HAP-1 (cell line): ENCODE data around the gene YTHDC2.
A peak's percentile ranks its signal among the peaks of the same experiment; 100 is the strongest.

Experiments used
- DNase-seq, 2 experiments: peaks; one replicate each; pipeline ENCODE4 v3.0.0-alpha.2; 2016 to 2020; ENCODE audit warnings: low spot score in 2 of 2
- H3K27me3 ChIP-seq: fragments of 250-450 bp; sonication (Bioruptor Pico); 2 replicates; pipeline ENCODE4 v1.5.1; 2020; ENCODE audit warnings: low read depth, mild to moderate bottlenecking, moderate library complexity
- H3K36me3 ChIP-seq: fragments of 250-450 bp; sonication (Bioruptor Pico); replicated peaks from 2 replicates; pipeline ENCODE4 v1.5.1; 2020; ENCODE audit warnings: mild to moderate bottlenecking
- H3K4me1 ChIP-seq: fragments of 250-450 bp; sonication (Bioruptor Pico); 2 replicates; pipeline ENCODE4 v1.5.1; 2020; ENCODE audit warnings: mild to moderate bottlenecking
- H3K4me3 ChIP-seq: fragments of 250-450 bp; sonication (Bioruptor Pico); 2 replicates; pipeline ENCODE4 v1.5.1; 2020; ENCODE audit warnings: mild to moderate bottlenecking, moderate library complexity
- H3K9me3 ChIP-seq: fragments of 250-450 bp; sonication (Bioruptor Pico); 2 replicates; pipeline ENCODE4 v1.5.1; 2020; ENCODE audit warnings: mild to moderate bottlenecking, moderate library complexity
- in situ Hi-C: fragments of 300-500 bp; cut with MboI; formaldehyde crosslinking; loops from 3 replicates; pipeline ENCODE4 v1.14.3; 2020; ENCODE audit warnings: low sequenced_read_pairs, inconsistent platforms, mixed read lengths

Gene YTHDC2

DNA sequence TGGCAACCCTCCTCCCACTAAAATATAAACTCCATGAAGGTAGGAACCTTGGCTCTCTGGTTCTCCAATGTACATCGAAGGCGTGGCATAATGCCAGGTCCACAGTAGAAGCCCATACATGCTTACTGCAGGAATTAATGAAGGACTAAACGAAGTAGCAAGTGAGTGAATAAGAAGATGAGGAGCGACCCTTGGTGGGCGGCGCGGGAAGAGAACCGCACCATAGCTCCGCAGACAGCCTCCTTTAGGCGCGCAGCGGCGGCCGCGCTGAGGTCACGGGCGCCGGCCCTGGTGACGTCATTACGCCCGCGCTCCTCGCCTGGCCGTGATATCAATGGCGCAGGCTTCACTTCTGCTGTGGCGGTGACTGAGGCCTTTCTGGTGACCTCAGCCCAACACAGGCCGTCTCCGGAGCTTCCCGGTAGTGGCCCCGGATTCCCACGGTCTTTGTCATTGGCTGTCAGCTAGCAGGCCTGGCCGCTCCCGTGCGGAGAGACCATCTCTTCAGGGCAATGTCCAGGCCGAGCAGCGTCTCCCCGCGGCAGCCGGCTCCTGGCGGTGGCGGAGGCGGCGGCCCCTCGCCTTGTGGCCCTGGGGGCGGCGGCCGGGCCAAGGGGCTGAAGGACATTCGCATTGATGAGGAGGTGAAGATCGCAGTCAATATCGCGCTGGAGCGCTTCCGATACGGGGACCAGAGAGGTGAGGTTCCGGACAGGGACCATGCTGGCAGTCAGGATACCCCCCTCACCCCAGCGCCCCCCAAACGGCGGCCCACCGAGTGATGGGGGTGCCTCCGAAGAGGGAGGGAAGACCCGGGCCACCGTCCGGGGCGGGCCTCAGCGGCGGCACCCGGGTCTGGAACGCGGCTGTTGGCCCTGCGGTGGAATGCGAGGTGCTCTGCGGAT is at the start of gene YTHDC2:
YTHDC2 (plus strand) TSS at position 311 of the 905 bp plus-strand sequence; CDS start at position 513, 202 bp downstream.
- in situ Hi-C loops = no loop called here
- peaks cover 6% of the 10 kb centered on the region; the same call in 1 of the 2 replicates for H3K4me1 ChIP-seq
- no peaks in the 10 kb centered on the region for H3K9me3 ChIP-seq
- peaks cover 10% of the 10 kb centered on the region; the same call in 1 of the 2 replicates for H3K36me3 ChIP-seq
- peak within 1 kb of the TSS; percentile 70 for H3K4me3 ChIP-seq
- peak; percentile 80 to 90 for DNase-seq
- peaks cover 5% of the 10 kb centered on the region; the same call in 1 of the 2 replicates for H3K27me3 ChIP-seq

DNA sequence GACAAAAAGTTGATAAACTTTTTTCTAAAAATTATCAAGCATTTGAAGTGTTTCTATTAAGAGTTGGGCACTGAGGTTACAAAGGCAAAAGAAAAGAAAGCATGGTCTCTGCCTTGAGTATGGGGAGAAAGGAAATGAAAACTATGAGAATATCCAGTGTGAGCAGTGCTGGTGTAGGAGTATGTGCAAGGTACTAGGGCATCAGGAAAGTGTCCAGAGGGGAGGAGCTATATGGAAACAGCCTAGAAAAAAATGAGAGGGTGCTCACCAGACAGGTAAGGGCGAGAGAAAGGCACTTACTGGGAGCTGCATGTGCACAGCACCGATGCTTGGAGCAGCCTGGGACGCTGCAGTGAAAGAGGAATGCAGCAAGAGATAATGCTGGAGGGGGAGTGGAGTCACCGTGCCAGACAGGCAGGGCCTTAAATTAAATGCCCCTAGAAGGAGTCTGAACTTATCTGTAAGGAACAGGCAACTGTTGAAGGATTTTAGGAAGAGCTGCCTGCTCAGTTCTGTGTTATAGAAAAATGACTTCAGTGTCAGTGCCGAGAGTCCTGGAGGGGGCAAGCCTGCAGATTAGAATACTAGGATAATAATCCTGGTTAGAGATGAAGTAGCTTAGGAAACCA is 39.3 kb upstream of the YTHDC2 start:
- Histone ChIP-seq H3K4me1 (no peaks in the 10 kb centered on the region), H3K4me3 (no peak overlapping the region), H3K27me3 (no peaks in the 10 kb centered on the region), H3K9me3 (no peaks in the 10 kb centered on the region; the same call in 1 of the 2 replicates), H3K36me3 (no peaks in the 10 kb centered on the region)
- DNase-seq = no peak
- in situ Hi-C loops = no loop called here

DNA sequence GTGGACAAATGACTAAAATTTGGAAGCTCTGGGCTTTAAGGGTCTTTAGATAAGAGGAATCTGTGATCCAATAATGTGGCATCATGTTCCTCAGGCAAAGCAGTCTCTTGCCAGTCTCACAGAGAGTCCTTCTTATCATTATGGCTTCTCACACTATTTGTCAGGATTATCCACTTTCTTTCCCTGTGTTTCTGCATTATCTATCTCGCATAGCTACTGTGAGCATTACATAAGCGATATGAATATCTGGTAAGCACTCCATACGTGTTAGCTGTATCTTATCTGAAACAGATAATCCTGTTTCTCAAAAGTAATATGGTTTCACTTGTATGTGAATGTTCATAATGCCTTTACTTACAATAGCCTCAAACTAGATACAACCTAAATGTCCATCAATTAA is 34.8 kb upstream of the YTHDC2 start:
- no peak overlapping the region for H3K4me3 ChIP-seq
- H3K4me1 ChIP-seq = no peaks in the 10 kb centered on the region
- H3K9me3 ChIP-seq = no peaks in the 10 kb centered on the region
- H3K27me3 ChIP-seq = no peaks in the 10 kb centered on the region
- no peak for DNase-seq
- H3K36me3 ChIP-seq = no peaks in the 10 kb centered on the region
- in situ Hi-C loops = no loop called here

DNA sequence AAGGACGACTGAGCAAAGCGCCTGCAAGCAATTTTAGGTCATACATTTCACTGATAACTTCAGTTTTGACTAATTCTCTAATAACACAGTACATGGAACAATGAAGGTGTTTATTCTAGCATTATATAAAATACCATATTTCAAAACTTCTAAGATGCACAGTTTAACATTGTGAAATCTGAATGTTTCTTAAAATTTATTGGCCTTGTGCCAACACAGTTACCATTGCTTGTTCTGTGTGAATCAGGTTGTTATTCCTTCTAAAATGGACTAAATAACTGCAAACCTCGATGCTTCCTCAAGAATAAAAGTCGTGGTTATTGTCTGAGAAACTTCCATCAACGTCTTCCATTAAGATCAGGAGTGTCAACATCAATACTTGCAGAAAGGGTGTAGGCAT is 33.3 kb upstream of the YTHDC2 start:
- Histone ChIP-seq H3K9me3 (no peaks in the 10 kb centered on the region), H3K4me3 (no peak overlapping the region), H3K4me1 (no peaks in the 10 kb centered on the region), H3K36me3 (no peaks in the 10 kb centered on the region), H3K27me3 (no peaks in the 10 kb centered on the region)
- no peak for DNase-seq
- in situ Hi-C loops = no loop called here

DNA sequence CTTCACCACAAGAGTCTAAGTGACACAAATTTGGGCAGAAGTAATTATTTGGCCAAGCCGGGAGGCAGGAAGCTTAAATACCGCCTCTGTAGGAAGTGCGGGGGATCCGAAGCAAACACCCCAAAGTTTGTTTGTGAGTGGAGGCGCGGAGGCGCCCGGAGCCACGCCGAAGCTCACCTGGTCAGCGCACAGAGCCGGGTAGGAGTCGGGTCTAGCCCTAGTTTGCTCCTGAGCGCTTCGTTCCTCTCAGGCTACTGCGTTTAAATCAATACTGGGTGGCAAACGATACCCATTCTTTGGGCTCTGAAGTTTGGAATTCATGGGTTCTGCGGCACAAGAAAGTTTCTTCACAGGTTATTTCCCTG is 26.1 kb upstream of the YTHDC2 start:
- peak overlapping the region; percentile 55 for H3K4me3 ChIP-seq
- H3K9me3 ChIP-seq = peaks cover 8% of the 10 kb centered on the region
- in situ Hi-C loops = no loop called here
- H3K4me1 ChIP-seq = peaks cover 6% of the 10 kb centered on the region; the same call in 1 of the 2 replicates
- H3K27me3 ChIP-seq = no peaks in the 10 kb centered on the region
- H3K36me3 ChIP-seq = no peaks in the 10 kb centered on the region
- no peak for DNase-seq

DNA sequence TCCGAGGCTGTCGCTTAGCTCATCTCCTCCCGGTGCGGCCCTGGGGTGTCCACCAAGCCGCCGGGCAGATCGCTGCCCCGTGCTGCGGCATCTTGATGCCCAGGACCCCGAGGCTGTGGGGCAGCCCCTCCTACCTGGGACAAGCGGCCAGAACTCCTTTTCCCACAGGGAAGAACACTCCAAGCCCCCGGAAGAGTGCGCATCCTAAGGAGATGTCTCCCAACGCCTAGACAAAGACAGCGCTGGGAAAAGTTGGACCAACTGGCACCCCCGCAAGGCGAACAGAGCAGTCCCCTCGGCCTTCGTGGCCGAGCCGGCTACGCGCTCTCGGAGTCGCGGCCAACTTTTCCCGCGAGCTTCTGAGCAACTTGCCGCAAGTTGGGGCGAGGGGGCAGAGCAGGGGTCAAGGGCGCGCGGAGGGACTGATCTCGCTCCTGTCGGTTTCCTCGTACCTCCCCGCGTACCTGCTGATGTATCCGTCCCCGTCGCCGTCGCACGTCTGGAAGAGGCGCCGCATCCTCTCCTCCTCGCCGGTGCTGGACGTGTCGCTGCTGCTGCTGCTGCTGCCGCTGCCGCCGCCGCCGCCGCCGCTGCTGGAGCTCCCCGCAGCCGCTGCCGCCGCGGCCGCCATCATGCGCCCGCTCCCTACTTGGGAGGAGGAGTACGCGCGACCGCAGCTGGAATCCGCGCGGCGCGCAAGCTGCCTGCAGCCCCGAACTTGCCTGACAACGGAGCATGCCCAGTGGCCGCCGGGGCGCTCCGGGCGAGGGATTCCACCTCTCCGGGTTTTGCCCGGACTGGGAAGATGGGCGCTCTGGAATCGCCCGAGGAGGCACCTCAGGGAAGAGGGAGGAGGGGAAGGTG is 25.5 kb upstream of the YTHDC2 start, which contains the start of gene MCC:
MCC (minus strand) TSS at position 673 of the 864 bp plus-strand sequence.
- Histone ChIP-seq H3K36me3 (no peaks in the 10 kb centered on the region), H3K27me3 (no peaks in the 10 kb centered on the region), H3K4me3 (peak within 1 kb of the TSS; percentile 55), H3K4me1 (peaks cover 6% of the 10 kb centered on the region; the same call in 1 of the 2 replicates), H3K9me3 (peaks cover 8% of the 10 kb centered on the region)
- DNase-seq = peak; percentile 56 to 89
- in situ Hi-C loops = no loop called here

DNA sequence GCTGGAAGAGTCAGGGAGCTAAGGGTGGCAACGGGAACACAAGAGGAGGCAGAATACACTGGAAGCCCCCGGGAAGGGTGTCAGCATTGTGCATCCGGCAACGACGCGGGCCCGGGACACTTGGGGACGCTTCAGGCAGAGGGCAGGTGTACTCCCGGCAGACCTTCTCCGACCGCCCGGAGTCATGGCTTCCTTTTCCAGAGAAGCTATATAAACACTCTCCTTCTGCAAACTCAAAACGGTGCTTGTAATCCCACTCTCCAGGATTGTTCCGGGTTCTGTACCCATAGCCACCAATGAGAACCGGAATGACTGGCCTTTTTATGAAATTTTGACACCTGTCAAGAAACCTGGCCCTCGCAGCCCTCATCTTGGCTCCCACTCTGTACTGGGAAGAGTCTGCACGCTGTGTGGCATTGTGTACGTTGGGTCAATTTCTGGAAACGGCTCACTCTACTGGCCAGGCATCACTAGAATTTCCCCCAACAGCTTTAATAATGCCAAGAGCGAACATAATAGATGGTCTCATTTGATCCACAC is 24.8 kb upstream of the YTHDC2 start:
- no peak for DNase-seq
- H3K4me1 ChIP-seq = peaks cover 6% of the 10 kb centered on the region; the same call in 1 of the 2 replicates
- H3K9me3 ChIP-seq = peaks cover 8% of the 10 kb centered on the region
- H3K36me3 ChIP-seq = no peaks in the 10 kb centered on the region
- H3K27me3 ChIP-seq = no peaks in the 10 kb centered on the region
- in situ Hi-C loops = no loop called here
- H3K4me3 ChIP-seq = peak overlapping the region; percentile 55

DNA sequence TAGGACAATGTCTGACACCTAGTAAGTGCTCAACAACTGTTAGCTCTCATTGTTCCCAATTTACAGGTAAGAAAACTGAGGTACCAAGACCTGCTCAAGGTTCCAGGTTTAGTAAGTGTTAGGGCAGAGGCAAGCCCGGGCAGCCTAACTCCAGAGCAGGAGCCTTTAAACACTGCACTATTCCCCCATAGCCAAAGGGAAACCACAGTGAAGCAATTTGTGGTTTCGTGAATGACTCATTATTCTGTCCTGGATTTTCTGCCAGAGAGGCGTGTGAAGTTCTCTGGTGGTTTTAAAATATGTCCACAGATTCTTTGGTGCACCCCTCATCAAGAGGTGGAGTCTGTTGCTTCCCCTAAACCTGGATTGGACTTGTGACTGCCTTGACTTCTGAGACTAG is 24.2 kb upstream of the YTHDC2 start:
- no peak for DNase-seq
- in situ Hi-C loops = no loop called here

DNA sequence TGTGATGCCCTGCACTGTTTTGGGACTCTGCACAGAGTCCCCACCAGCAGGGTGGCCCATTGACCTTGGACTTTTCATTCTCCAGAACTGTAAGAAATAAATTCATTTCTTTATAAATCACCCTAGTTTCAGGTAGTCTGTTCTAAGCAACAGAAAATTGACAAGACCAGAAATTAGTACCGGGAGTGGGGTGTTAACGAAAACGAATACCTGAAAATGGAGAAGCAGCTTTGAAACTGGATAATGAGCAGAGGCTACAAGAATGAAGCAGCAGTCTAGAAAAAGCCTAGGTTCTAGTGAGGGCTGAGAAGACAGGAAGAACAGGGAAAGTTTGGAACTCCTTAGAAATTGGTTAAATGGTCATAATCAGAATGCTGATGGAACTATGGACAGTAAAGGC is 23.2 kb upstream of the YTHDC2 start:
- in situ Hi-C loops = no loop called here
- H3K4me3 ChIP-seq = no peak overlapping the region
- peaks cover 6% of the 10 kb centered on the region; the same call in 1 of the 2 replicates for H3K4me1 ChIP-seq
- H3K9me3 ChIP-seq = peaks cover 8% of the 10 kb centered on the region
- H3K36me3 ChIP-seq = no peaks in the 10 kb centered on the region
- no peak for DNase-seq
- no peaks in the 10 kb centered on the region for H3K27me3 ChIP-seq

More for the DNA sequence above, 24.2 kb upstream of the YTHDC2 start:
- H3K27me3 ChIP-seq = no peaks in the 10 kb centered on the region
- no peaks in the 10 kb centered on the region for H3K36me3 ChIP-seq
- peaks cover 8% of the 10 kb centered on the region for H3K9me3 ChIP-seq
- H3K4me1 ChIP-seq = peaks cover 6% of the 10 kb centered on the region; the same call in 1 of the 2 replicates
- H3K4me3 ChIP-seq = no peak overlapping the region

DNA sequence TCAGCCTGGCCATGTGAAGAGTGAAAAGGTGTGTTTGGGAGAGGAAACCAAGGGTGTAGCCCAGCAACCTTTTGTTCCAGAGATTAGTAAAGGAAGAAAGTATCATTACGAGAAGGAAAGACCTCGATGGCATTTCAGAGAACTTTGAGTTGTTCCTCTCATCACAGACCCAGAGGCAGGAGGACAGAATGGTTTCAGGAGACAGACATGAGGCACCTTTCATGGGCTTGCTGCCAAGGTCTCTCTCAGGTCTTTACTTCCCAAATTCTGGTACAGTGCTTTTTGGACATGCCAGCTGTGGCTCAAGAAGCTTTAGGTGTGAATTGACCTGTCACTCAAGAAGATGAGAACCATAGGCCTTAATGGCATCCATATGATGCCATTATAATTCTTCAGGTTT is 22.5 kb upstream of the YTHDC2 start:
- DNase-seq = no peak
- no peaks in the 10 kb centered on the region for H3K27me3 ChIP-seq
- H3K4me3 ChIP-seq = no peak overlapping the region
- H3K36me3 ChIP-seq = no peaks in the 10 kb centered on the region
- in situ Hi-C loops = no loop called here
- peaks cover 6% of the 10 kb centered on the region; the same call in 1 of the 2 replicates for H3K4me1 ChIP-seq
- H3K9me3 ChIP-seq = peaks cover 8% of the 10 kb centered on the region

DNA sequence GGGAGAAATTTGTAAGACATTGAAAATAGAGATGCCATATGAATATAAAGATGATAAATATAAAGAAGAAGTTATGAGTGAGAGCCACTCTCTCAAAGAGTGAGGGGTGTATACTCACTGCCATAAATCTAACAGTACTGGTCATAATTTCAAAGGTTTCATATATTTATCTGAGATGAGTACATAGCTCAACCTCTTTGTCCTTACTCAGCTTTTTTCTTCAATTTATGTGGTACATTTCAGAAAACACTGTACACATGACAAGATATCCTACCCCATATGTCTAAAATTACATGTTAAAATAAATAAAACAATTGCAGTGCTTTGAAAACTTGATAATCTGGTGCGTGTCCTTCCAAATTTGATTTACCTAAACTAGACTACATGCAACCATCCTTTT is 20.0 kb upstream of the YTHDC2 start:
- in situ Hi-C loops = no loop called here
- H3K9me3 ChIP-seq = peaks cover 8% of the 10 kb centered on the region

DNA sequence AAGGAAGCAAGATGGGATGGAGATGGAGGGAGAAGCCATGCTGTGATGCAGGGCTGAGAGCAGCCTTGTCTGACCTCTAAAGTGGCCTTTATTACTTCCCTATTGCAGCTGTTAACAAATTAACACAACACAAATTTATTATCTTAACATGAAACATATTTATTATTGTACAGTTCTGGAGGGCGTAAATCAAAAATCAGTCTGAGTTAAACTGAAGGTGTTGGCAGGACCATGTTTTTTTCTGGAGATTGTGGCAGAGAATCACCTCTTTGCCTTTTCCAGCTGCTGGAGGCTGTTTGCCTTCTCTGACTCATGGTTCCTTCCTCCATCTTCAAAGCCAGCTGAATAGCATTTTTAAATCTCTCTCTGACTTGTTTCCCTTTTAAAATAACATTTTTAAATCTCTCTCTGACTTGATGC is 18.1 kb upstream of the YTHDC2 start:
- Histone ChIP-seq H3K4me3 (no peak overlapping the region), H3K4me1 (no peaks in the 10 kb centered on the region), H3K36me3 (no peaks in the 10 kb centered on the region), H3K9me3 (peaks cover 2% of the 10 kb centered on the region), H3K27me3 (peaks cover 11% of the 10 kb centered on the region)
- in situ Hi-C loops = no loop called here
- no peak for DNase-seq

More for the DNA sequence above, 20.0 kb upstream of the YTHDC2 start:
- H3K4me1 ChIP-seq = no peaks in the 10 kb centered on the region
- H3K27me3 ChIP-seq = peaks cover 8% of the 10 kb centered on the region; the same call in 1 of the 2 replicates
- H3K36me3 ChIP-seq = no peaks in the 10 kb centered on the region
- no peak for DNase-seq
- H3K4me3 ChIP-seq = no peak overlapping the region

DNA sequence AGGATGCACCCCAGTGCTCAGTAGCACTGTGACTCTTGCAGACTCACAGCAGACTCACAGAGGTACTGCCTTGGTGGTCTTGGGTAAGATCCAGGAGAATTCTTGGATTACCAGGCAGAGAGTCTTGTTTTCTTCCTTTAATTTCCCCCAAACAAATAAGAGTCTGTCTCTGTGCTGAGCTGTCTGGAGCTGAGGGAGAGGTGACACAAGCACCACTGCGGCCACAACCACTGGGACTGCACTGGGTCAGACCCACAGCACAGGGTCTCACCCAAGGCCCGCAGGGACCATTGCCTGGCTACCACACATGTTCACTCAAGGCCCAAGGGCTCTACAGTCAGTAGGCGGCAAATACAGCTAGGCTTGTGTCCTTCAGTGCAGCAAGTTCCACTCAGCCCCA is 11.4 kb upstream of the YTHDC2 start:
- H3K9me3 ChIP-seq = no peaks in the 10 kb centered on the region
- no peak overlapping the region for H3K4me3 ChIP-seq
- no peak for DNase-seq
- H3K36me3 ChIP-seq = no peaks in the 10 kb centered on the region
- in situ Hi-C loops = no loop called here
- H3K4me1 ChIP-seq = no peaks in the 10 kb centered on the region
- peaks cover 14% of the 10 kb centered on the region for H3K27me3 ChIP-seq
